Activated CD4-positive, alpha-beta memory T cell treated with anti-CD3 and anti-CD28 coated beads for 36 hours (primary cell): Measurements from ENCODE around the gene NGEF. TPM values are rescaled to one million over a fixed set of nuclear protein-coding genes. Genes with fewer than 3 reads are reported as not detected.
"Not testable (repeated sequence)": the region's sequence is repeated elsewhere in the genome, so short reads cannot be mapped to it uniquely, and the experiment has no call there.

Source experiments
- CTCF ChIA-PET: fragments of 350-600 bp; sonication (Branson Sonifier 250); formaldehyde crosslinking; loops from one replicate; lab custom pipeline; 2021; ENCODE audit warnings: antibody characterized with exemption, inconsistent platforms; lab: Charles Lee
- POLR2A ChIA-PET: fragments of 350-600 bp; sonication (Branson Sonifier 250); formaldehyde crosslinking; loops from one replicate; lab custom pipeline; 2021; ENCODE audit warnings: antibody characterized with exemption; lab: Charles Lee
- DNase-seq: peaks from one replicate; pipeline ENCODE4 v3.0.0-alpha.2; 2020
- H3K27ac Mint-ChIP-seq: one replicate; pipeline ENCODE4 v1.8.0; 2021; ENCODE audit warnings: mixed read lengths
- H3K27me3 Mint-ChIP-seq: one replicate; pipeline ENCODE4 v1.8.0; 2021; ENCODE audit warnings: mixed read lengths
- H3K36me3 Mint-ChIP-seq: one replicate; pipeline ENCODE4 v1.8.0; 2021; ENCODE audit warnings: mixed read lengths
- H3K4me1 Mint-ChIP-seq: one replicate; pipeline ENCODE4 v1.8.0; 2021; ENCODE audit warnings: low read depth, mixed read lengths
- H3K4me3 Mint-ChIP-seq: one replicate; pipeline ENCODE4 v1.8.0; 2021; ENCODE audit warnings: mild to moderate bottlenecking, mixed read lengths
- H3K9me3 Mint-ChIP-seq: one replicate; pipeline ENCODE4 v1.8.0; 2021; ENCODE audit warnings: mixed read lengths
- intact Hi-C: fragments of 100-400 bp; cut with micrococcal nuclease; formaldehyde crosslinking; loops from one replicate; pipeline ENCODE4 v1.15.1; 2023
- total RNA-seq, 2 experiments: library from RNA; stranded (reverse); gene quantifications; one replicate each; pipeline ENCODE4 v1.2.3, GENCODE V29; 2021

NGEF gene
- total RNA-seq, 2 experiments from 2014 or later: 4.2 to 5.4 TPM

GRCh38 chr2:232910376-232910775 is 102.7 kb downstream of the NGEF start:
- Mint-ChIP-seq H3K27me3 (peaks cover 31% of the 10 kb centered on the region), H3K4me1 (no peaks in the 10 kb centered on the region), H3K27ac (no peak overlapping the region), H3K9me3 (peaks cover 26% of the 10 kb centered on the region), H3K36me3 (peaks cover 5% of the 10 kb centered on the region), H3K4me3 (no peak overlapping the region)
- intact Hi-C loops: no loop called here
- POLR2A ChIA-PET: no interaction called here
- CTCF ChIA-PET: no interaction called here
- no peak for DNase-seq

- Mint-ChIP-seq H3K27me3 (peaks cover 24% of the 10 kb centered on the region), H3K36me3 (peaks cover 5% of the 10 kb centered on the region), H3K9me3 (peaks cover 26% of the 10 kb centered on the region), H3K4me1 (no peaks in the 10 kb centered on the region), H3K27ac (no peak overlapping the region), H3K4me3 (no peak overlapping the region)
- ChIA-PET POLR2A (no interaction called here), CTCF (interaction anchor here (0.7 kb wide), 1 partner anchor 341 kb away, joined by 3 read pairs; no protein-coding TSS in a partner anchor)
- intact Hi-C loops: no loop called here
- DNase-seq: no peak
Measured at GRCh38 chr2:232908695-232909094, 104.4 kb downstream of the NGEF start.

GRCh38 chr2:232907718-232908085 is 105.4 kb downstream of the NGEF start:
- H3K27ac Mint-ChIP-seq, H3K4me3 Mint-ChIP-seq, intact Hi-C loops, DNase-seq, H3K4me1 Mint-ChIP-seq, H3K36me3 Mint-ChIP-seq, CTCF ChIA-PET, POLR2A ChIA-PET: not testable (repeated sequence)
- Mint-ChIP-seq H3K27me3 (peaks cover 19% of the 10 kb centered on the region), H3K9me3 (peaks cover 22% of the 10 kb centered on the region)

GRCh38 chr2:232906867-232907717 is 106.0 kb downstream of the NGEF start:
- H3K4me3 Mint-ChIP-seq, H3K27ac Mint-ChIP-seq, DNase-seq, intact Hi-C loops, H3K36me3 Mint-ChIP-seq, H3K4me1 Mint-ChIP-seq, POLR2A ChIA-PET, CTCF ChIA-PET: not testable (repeated sequence)
- Mint-ChIP-seq H3K9me3 (peaks cover 18% of the 10 kb centered on the region), H3K27me3 (peaks cover 19% of the 10 kb centered on the region)

- CTCF ChIA-PET: no interaction called here
- Mint-ChIP-seq H3K9me3 (no peaks in the 10 kb centered on the region), H3K4me1 (peaks cover 9% of the 10 kb centered on the region), H3K36me3 (no peaks in the 10 kb centered on the region), H3K4me3 (no peak overlapping the region), H3K27ac (no peak overlapping the region), H3K27me3 (peaks cover 2% of the 10 kb centered on the region)
- intact Hi-C loops: no loop called here
- DNase-seq: no peak
- POLR2A ChIA-PET: no interaction called here
Measured at GRCh38 chr2:232903989-232904388, 109.1 kb downstream of the NGEF start.

- Mint-ChIP-seq H3K4me3 (no peak overlapping the region), H3K4me1 (peaks cover 13% of the 10 kb centered on the region), H3K27ac (no peak overlapping the region), H3K9me3 (no peaks in the 10 kb centered on the region), H3K27me3 (no peaks in the 10 kb centered on the region), H3K36me3 (no peaks in the 10 kb centered on the region)
- DNase-seq: peak; percentile 79
- intact Hi-C loops: no loop called here
- POLR2A ChIA-PET: interaction anchor here (0.7 kb wide), 1 partner anchor 158 kb away, joined by 3 read pairs; the partner anchor contains the start of gene INPP5D
- CTCF ChIA-PET: no interaction called here
Measured at GRCh38 chr2:232901736-232902578, 111.1 kb downstream of the NGEF start.

- H3K27ac Mint-ChIP-seq: no peak overlapping the region
- ChIA-PET CTCF (no interaction called here), POLR2A (interaction anchor here (0.7 kb wide), 1 partner anchor 159 kb away, joined by 3 read pairs; the partner anchor contains the start of gene INPP5D)
- no peaks in the 10 kb centered on the region for H3K9me3 Mint-ChIP-seq
- H3K4me3 Mint-ChIP-seq: no peak overlapping the region
- no peaks in the 10 kb centered on the region for H3K27me3 Mint-ChIP-seq
- peaks cover 15% of the 10 kb centered on the region for H3K4me1 Mint-ChIP-seq
- DNase-seq: no peak
- no peaks in the 10 kb centered on the region for H3K36me3 Mint-ChIP-seq
- intact Hi-C loops: no loop called here
Measured at GRCh38 chr2:232900811-232901735, 112.0 kb downstream of the NGEF start.

GRCh38 chr2:232898592-232899543 is 114.2 kb downstream of the NGEF start:
- H3K27ac Mint-ChIP-seq: no peak overlapping the region
- DNase-seq: peak; percentile 20
- peaks cover 3% of the 10 kb centered on the region for H3K27me3 Mint-ChIP-seq
- ChIA-PET POLR2A (interaction anchor here (0.6 to 1.2 kb wide), 3 partner anchors 27 to 179 kb away, joined by 3 to 6 read pairs (median 3); no protein-coding TSS in a partner anchor), CTCF (no interaction called here)
- H3K4me1 Mint-ChIP-seq: peaks cover 18% of the 10 kb centered on the region
- intact Hi-C loops: loop anchor here (5.0 to 10.0 kb wide), 2 partner anchors 163 to 346 kb away; partner anchors contain the start of gene INPP5D
- H3K36me3 Mint-ChIP-seq: no peaks in the 10 kb centered on the region
- H3K4me3 Mint-ChIP-seq: no peak overlapping the region
- H3K9me3 Mint-ChIP-seq: no peaks in the 10 kb centered on the region

- intact Hi-C loops: loop anchor here (5.0 to 10.0 kb wide), 2 partner anchors 164 to 347 kb away; partner anchors contain the start of gene INPP5D
- CTCF ChIA-PET: interaction anchor here (0.7 to 0.9 kb wide), 2 partner anchors 23 to 157 kb away, joined by 3 read pairs; no protein-coding TSS in a partner anchor
- Mint-ChIP-seq H3K27me3 (peaks cover 3% of the 10 kb centered on the region), H3K36me3 (no peaks in the 10 kb centered on the region), H3K9me3 (no peaks in the 10 kb centered on the region), H3K27ac (no peak overlapping the region), H3K4me1 (peaks cover 18% of the 10 kb centered on the region), H3K4me3 (no peak overlapping the region)
- POLR2A ChIA-PET: interaction anchor here (0.5 to 1.2 kb wide), 4 partner anchors 28 to 180 kb away, joined by 3 to 6 read pairs (median 4); no protein-coding TSS in a partner anchor
- DNase-seq: peak; percentile 85
Measured at GRCh38 chr2:232897598-232898408, 115.3 kb downstream of the NGEF start.
